HUES48 (cell line): ENCODE data around the gene PHLPP1.
A peak's percentile ranks its signal among the peaks of the same experiment; 100 is the strongest.

Experiments
- H3K27ac ChIP-seq: one replicate; pipeline ENCODE4 v1.7.0; 2013; ENCODE audit warnings: low read depth, low read length, inconsistent platforms
- H3K27me3 ChIP-seq: 2 replicates; pipeline ENCODE4 v1.6.1; 2013; ENCODE audit warnings: mild to moderate bottlenecking, low read length; ENCODE audit not compliant: control insufficient read depth, insufficient read depth
- H3K36me3 ChIP-seq: 2 replicates; pipeline ENCODE4 v1.6.1; 2013; ENCODE audit warnings: low read length; ENCODE audit not compliant: control insufficient read depth, insufficient read depth
- H3K4me1 ChIP-seq: 2 replicates; pipeline ENCODE4 v1.6.1; 2013; ENCODE audit warnings: mild to moderate bottlenecking, low read length; ENCODE audit not compliant: control insufficient read depth, insufficient read depth
- H3K4me3 ChIP-seq: 2 replicates; pipeline ENCODE4 v1.5.1; 2013; ENCODE audit warnings: mild to moderate bottlenecking, low read depth, low read length
- H3K9ac ChIP-seq: 2 replicates; pipeline ENCODE4 v1.6.1; 2013; ENCODE audit warnings: mild to moderate bottlenecking, low read depth, low read length, moderate library complexity
- H3K9me3 ChIP-seq: 2 replicates; pipeline ENCODE4 v1.6.1; 2013; ENCODE audit warnings: low read length; ENCODE audit not compliant: control insufficient read depth, insufficient read depth

PHLPP1 gene

DNA sequence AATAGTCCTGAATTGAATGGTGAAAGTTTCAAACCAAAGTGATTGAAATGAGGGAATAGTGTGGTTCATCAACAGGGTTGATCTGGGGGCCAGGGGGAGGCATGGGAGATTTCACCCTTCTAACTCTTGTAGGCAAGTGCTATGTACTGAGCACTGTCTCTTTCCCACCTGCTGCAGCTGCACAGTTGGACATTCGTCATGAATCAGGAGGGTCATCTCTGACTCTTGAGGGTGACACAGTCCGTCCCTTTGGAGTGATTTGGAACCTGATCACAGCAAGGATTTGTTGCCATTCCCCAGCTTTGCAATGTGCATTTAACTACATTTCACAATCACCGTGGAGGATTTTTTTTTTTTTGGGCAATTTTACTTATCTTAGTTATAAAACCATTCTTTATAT, 224.6 kb downstream of the PHLPP1 start:
- Histone ChIP-seq H3K4me3 (no peak overlapping the region), H3K27ac (no peak overlapping the region), H3K36me3 (peaks cover 25% of the 10 kb centered on the region), H3K9me3 (no peaks in the 10 kb centered on the region), H3K4me1 (no peaks in the 10 kb centered on the region), H3K9ac (no peak overlapping the region), H3K27me3 (no peaks in the 10 kb centered on the region)

DNA sequence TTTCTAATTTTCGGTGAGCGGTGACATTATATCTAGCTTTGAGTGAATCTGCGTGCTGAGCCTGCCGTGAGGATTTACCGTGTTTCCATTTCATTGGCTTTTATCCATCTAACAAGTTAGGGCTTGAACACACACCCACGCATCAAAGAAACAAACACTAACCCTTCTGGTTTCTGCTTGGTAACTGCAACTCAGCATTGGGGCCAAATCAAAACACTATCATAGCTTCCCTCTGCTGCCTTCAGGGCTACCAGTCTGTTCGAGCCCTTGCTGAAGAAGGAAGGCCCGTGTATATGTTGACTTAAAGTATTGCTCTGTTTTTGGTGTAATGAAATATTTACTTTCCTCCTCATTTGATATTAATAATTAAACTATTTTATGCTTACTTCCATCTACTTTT, 227.2 kb downstream of the PHLPP1 start:
- Histone ChIP-seq H3K27me3 (no peaks in the 10 kb centered on the region), H3K27ac (no peak overlapping the region), H3K4me3 (no peak overlapping the region), H3K9me3 (no peaks in the 10 kb centered on the region), H3K9ac (no peak overlapping the region), H3K36me3 (peaks cover 46% of the 10 kb centered on the region), H3K4me1 (no peaks in the 10 kb centered on the region)

DNA sequence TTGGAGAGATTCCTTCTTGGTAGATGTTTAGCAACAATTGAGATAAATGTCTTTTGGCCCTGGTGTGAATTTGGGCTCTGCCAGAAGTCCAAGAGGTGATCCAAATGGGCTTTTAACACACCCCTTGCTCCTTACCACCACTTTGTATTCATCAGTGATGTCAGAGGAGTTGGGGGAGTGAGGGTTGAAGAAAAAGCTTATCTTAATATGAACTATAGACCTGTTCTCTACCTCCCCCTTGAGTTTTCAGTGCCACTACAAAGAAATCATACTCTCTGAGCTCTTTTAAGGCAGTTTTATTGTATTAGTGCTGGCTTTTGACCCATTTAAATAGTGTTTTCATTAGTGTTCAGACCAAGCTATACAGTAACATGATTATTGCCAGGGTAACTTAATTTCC, 229.1 kb downstream of the PHLPP1 start:
- H3K4me1 ChIP-seq, result no peaks in the 10 kb centered on the region
- H3K9me3 ChIP-seq, result no peaks in the 10 kb centered on the region
- peaks cover 47% of the 10 kb centered on the region for H3K36me3 ChIP-seq
- H3K27ac ChIP-seq, result no peak overlapping the region
- H3K9ac ChIP-seq, result no peak overlapping the region
- H3K27me3 ChIP-seq, result no peaks in the 10 kb centered on the region
- H3K4me3 ChIP-seq, result no peak overlapping the region

DNA sequence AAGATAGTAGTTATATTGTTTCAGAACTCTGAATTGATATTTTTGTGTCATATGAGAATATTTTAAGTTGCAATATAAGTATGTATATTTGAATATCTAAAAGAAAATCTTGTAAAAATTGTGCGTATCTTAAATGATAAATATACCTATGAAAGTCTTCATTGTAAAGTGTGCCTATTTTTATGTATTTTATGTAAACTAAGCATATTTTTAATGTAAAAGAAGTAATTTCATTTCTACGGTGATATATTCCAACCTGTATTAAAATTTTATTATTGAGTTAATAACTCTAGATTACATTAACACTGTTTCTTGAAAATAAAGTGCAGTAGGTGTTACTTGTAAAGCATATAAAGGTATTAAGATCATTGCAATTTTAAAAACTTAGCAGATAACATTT, 233.4 kb downstream of the PHLPP1 start:
- H3K9me3 ChIP-seq, result no peaks in the 10 kb centered on the region
- H3K27me3 ChIP-seq, result no peaks in the 10 kb centered on the region
- no peak overlapping the region for H3K27ac ChIP-seq
- peaks cover 35% of the 10 kb centered on the region for H3K36me3 ChIP-seq
- no peak overlapping the region for H3K9ac ChIP-seq
- no peak overlapping the region for H3K4me3 ChIP-seq
- H3K4me1 ChIP-seq, result peaks cover 4% of the 10 kb centered on the region

DNA sequence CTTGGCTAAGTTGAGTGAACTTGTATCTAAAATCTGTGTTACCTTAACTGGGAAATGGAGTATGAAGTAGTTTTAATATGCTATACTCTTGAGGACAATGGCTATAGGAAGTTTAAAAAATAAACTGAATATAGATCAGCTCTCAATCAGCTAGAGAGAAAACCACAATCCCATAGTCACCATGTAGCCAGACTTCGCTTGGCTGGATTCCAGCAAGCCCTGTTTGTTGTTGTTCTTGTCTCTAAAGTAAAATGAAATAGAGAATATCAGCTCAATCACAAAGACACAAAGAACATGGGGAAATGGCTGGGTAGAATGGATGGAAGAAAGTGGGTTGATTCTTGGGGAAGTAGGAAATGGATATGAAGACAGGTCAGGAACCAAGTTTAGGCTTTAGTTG, 234.9 kb downstream of the PHLPP1 start:
- Histone ChIP-seq H3K9ac (no peak overlapping the region), H3K4me1 (peaks cover 14% of the 10 kb centered on the region), H3K36me3 (peaks cover 34% of the 10 kb centered on the region), H3K9me3 (no peaks in the 10 kb centered on the region), H3K27me3 (no peaks in the 10 kb centered on the region), H3K4me3 (no peak overlapping the region), H3K27ac (no peak overlapping the region)

DNA sequence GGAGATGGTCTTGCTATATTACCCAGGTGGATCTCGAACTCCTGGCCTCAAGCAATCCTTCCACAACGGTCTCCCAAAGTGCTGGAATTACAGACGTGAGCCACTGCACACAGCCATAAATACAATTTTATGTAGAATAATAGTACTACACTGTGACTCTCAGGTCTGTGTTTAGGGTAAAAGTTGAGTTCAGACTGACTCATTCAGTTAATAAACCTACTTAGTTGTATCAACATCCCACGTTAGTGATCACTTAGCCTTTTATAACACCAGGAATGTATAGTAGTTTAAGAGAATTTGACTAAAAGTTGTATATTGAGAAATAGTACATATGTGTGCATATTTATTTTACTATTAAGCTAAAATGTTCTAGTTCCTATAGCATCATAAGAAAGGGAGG, 237.5 kb downstream of the PHLPP1 start:
- H3K4me1 ChIP-seq, result peaks cover 14% of the 10 kb centered on the region

DNA sequence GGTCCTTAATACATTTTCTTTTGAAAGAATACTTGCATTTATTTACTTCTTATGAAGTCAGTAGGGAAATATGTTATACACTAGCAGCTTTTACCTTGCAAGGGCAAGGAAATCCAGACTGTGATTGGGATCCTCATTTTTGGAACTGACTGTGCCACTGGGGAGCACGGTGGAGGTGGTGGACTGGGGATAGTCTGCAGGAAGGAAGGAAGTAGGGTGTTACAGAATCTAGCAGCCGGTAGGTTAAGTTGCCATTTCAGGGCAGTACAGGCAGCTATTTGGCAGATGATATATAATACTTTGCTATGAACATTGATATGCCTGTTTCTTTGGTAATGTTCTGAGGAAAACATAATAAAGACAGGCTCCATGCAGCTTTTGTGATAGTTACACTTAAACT, 238.3 kb downstream of the PHLPP1 start:
- Histone ChIP-seq H3K36me3 (peaks cover 21% of the 10 kb centered on the region), H3K9me3 (no peaks in the 10 kb centered on the region), H3K27ac (no peak overlapping the region), H3K4me3 (no peak overlapping the region), H3K4me1 (peaks cover 14% of the 10 kb centered on the region), H3K27me3 (no peaks in the 10 kb centered on the region), H3K9ac (no peak overlapping the region)

More for the DNA sequence above, 237.5 kb downstream of the PHLPP1 start:
- H3K27ac ChIP-seq, result no peak overlapping the region
- H3K4me3 ChIP-seq, result no peak overlapping the region
- H3K27me3 ChIP-seq, result no peaks in the 10 kb centered on the region
- H3K9me3 ChIP-seq, result no peaks in the 10 kb centered on the region
- peaks cover 18% of the 10 kb centered on the region for H3K36me3 ChIP-seq
- H3K9ac ChIP-seq, result no peak overlapping the region

DNA sequence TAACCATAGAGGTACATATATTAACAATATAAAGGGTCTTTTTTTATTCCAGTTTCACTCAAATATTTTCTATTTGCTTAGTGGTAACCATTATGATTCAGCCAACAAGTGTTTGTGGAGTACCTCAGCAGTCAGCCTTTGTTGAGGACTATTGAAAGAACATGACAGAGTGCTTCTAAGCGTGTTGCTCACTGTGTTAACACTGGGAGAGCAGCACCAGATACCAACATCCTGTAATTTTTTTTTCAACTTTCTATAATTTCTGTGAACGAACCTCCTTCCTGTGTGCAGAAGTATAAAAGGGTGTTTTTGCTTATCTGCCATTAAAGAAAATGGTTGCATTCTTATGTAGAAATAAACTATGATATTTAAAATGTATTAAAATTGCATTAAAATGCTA, 239.0 kb downstream of the PHLPP1 start:
- Histone ChIP-seq H3K27me3 (no peaks in the 10 kb centered on the region), H3K9me3 (no peaks in the 10 kb centered on the region), H3K4me3 (no peak overlapping the region), H3K27ac (no peak overlapping the region), H3K4me1 (peaks cover 14% of the 10 kb centered on the region), H3K9ac (no peak overlapping the region), H3K36me3 (peaks cover 28% of the 10 kb centered on the region)

DNA sequence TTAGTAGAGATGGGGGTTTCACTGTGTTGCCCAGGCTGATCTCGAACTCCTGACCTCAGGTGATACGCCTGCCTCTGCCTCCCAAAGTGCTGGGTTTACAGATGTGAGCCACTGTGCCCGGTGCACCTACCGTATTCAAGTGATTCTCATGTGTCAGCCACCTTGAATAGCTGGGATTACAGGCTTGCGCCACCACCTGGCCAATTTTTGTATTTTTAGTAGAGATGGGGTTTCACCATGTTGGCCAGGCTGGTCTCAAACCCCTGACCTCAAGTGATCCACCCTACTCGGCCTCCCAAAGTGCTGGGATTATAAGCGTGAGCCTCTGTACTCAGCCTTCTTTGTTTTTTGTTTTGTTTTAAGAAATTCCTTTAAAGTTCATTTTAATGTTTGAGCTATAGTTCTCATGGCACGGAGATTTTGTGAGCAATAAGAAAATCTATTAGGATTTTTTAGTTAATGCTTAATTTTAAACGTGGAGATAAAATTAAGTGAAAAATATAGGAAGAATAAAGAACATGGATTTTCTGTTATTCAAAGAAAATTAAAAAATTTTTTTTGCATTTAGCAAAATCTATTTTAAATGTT, 242.6 kb downstream of the PHLPP1 start:
- Histone ChIP-seq H3K27me3 (no peaks in the 10 kb centered on the region), H3K27ac (no peak overlapping the region), H3K9ac (no peak overlapping the region), H3K4me3 (no peak overlapping the region), H3K36me3 (peaks cover 23% of the 10 kb centered on the region), H3K9me3 (no peaks in the 10 kb centered on the region), H3K4me1 (peaks cover 19% of the 10 kb centered on the region)

DNA sequence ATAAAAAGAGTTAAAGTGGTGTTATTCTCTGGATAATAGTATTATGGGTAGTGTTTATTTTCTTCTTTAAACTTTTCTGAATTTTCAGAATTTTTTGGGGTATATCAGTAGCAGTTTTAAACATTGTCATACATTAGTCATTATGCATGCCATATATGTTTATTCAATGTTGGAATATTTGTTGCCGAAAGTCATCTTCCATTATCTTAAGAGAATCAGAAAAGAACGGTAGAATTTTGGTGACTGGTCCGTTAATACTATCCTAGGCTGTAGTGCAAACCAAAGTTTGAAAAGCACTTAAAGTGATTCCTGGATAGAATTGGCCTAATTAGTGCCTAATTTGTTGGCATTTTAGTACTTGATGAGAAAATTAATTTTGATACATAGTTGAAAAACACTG, 244.1 kb downstream of the PHLPP1 start:
- Histone ChIP-seq H3K27me3 (no peaks in the 10 kb centered on the region), H3K4me3 (no peak overlapping the region), H3K9ac (no peak overlapping the region), H3K9me3 (no peaks in the 10 kb centered on the region), H3K27ac (no peak overlapping the region), H3K36me3 (peaks cover 38% of the 10 kb centered on the region), H3K4me1 (peaks cover 13% of the 10 kb centered on the region)

DNA sequence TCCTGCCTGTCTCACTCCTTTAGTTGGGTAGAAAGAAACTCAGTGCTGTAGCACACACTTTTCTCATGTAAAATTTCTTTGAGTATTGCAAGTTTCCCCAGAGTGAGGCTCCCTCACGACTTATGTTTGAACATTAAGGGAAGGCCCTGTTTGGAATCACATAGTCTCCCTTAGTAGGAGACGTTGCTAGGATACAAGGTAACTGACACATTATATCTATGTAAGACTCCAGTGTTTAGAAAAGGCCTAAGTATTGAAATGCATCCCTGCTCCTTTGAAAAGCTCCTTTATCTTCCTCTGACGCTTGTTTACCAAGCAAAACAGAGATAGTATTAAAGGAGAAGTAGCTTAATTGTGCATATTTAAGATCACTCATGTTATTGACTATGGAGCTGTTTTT, 248.2 kb downstream of the PHLPP1 start:
- peak overlapping the region; percentile 39 for H3K27ac ChIP-seq
- no peak overlapping the region for H3K4me3 ChIP-seq
- H3K4me1 ChIP-seq, result peaks cover 14% of the 10 kb centered on the region
- H3K9me3 ChIP-seq, result no peaks in the 10 kb centered on the region
- no peaks in the 10 kb centered on the region for H3K27me3 ChIP-seq
- H3K9ac ChIP-seq, result no peak overlapping the region
- H3K36me3 ChIP-seq, result peaks cover 58% of the 10 kb centered on the region

DNA sequence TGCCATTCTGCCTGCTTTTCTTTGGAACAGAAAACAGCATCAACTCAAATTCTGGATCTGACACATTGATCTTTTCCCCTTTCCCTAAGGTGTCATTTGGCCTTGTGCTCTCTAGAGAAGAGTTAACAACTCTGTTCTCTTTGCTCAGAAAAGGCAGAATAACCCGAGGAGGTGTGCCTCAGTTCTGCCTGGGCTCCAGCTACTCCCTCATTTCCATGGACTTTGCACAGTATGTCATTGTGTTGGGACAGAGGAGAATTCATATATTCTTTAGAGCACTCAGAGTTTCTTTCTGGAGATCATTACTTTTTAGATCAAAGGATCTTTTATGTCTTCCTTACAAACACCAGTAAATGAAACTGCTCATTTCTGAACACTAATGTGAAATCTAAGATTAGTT, 249.1 kb downstream of the PHLPP1 start:
- no peak overlapping the region for H3K9ac ChIP-seq
- H3K36me3 ChIP-seq, result peaks cover 49% of the 10 kb centered on the region
- no peaks in the 10 kb centered on the region for H3K9me3 ChIP-seq
- H3K27me3 ChIP-seq, result no peaks in the 10 kb centered on the region
- peaks cover 14% of the 10 kb centered on the region for H3K4me1 ChIP-seq
- H3K4me3 ChIP-seq, result no peak overlapping the region
- H3K27ac ChIP-seq, result no peak overlapping the region
